VCaP (cell line): ENCODE results near the gene FOXR1.

Experiments
- H3K27ac ChIP-seq: fragments of 450-650 bp; 2 replicates; pipeline ENCODE4 v1.5.1; 2017
- CTCF ChIP-seq: fragments of 450-650 bp; conservative IDR thresholded peaks from 2 replicates; pipeline ENCODE4 v1.5.1; 2017; ENCODE audit warnings: mild to moderate bottlenecking, moderate library complexity

Gene FOXR1

DNA sequence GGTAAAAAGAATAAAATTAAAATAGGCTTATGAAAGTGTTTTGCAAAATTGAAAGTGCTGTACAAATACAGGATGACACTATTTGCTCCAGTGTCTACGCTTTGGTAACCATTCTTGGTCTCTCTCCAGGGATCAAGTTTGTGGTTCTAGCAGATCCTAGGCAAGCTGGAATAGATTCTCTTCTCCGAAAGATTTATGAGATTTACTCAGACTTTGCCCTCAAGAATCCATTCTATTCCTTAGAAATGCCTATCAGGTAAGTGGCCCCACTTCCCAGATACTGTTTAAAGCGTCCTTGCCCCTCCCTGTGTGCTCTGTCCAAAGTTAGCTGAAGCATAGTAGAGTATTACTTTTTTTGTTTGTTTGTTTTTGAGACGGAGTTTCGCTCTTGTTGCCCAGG is 50.1 kb downstream of the FOXR1 start:
- H3K27ac ChIP-seq, result peak overlapping the region; percentile 96
- TF ChIP-seq CTCF, result no peak

DNA sequence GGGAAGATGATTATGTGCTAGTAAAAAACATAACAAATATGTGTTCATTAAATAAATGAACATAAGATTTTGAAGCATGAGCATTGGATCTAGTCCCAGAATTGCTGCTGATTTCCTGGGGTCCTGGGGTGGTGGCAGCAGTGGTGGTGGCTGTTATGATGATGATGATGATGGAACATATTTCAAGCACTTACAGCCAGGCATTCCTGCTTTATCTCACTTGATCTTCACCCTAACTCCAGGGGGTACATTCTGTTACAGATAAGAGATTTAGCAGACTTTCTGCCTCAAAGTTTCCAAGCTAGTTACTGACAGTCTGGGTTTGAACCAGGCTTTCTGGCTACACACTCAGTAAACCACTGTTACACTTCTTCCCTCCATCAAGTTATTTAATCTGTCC is 52.2 kb downstream of the FOXR1 start:
- no peak overlapping the region; the same call in 1 of the 2 replicates for H3K27ac ChIP-seq
- TF ChIP-seq CTCF, result no peak

- TF ChIP-seq CTCF, result no peak
- no peak overlapping the region for H3K27ac ChIP-seq
Observed at GRCh38 chr11:119024430-119025098, 53.0 kb downstream of the FOXR1 start.

GRCh38 chr11:119025099-119025473 is 53.5 kb downstream of the FOXR1 start:
- H3K27ac ChIP-seq, result no peak overlapping the region
- TF ChIP-seq CTCF, result no peak

DNA sequence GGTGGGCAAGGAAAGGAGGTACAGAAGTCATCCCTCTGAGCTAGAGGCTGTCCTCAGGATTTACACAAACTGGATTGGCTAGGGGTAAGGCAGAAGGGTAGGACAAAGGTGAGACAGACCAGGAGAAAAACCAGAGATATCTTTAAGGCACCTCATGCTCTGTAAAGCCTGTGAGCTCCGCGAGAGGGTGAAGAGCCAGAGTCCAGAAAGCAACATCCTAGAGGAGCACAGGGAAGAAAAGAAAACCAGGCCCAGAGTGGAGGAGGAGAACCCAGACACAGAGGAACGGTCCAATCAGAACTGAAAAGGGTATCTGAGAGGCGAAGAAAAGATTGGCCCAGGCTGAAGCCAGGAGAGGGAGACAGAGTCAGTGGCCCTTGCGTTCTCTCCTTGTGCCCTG is 54.0 kb downstream of the FOXR1 start:
- no peak for TF ChIP-seq CTCF
- no peak overlapping the region for H3K27ac ChIP-seq

- no peak for TF ChIP-seq CTCF
- H3K27ac ChIP-seq, result no peak overlapping the region
Observed at GRCh38 chr11:119025978-119026766, 54.6 kb downstream of the FOXR1 start.

DNA sequence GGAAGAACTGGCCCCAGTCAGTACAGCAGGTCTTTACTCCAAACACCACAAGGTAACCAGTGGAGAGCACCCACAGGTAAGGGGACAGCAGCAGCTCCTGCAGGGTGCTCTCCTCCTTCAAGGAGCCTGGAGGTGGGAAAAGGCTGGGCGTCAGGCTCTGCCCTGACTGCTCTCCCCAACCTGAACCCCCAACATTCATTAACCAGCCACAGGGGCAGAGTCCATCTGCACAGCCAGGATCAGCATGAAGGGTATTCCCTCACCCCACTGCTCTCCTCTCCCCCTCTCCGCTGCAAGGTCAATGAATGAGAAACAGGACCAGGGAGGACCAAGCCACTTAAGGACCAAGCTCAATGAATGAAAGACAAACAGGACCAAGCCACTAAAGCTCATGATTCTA is 55.4 kb downstream of the FOXR1 start:
- TF ChIP-seq CTCF, result no peak
- H3K27ac ChIP-seq, result no peak overlapping the region
